Measurements from ENCODE around the gene DGUOK.

DGUOK gene

GRCh38 chr2:73952499-73953446 lies 26.1 kb downstream of the DGUOK start:
- no peak for DNase-seq

- no peak for DNase-seq
Observed at GRCh38 chr2:73956218-73956865, 29.7 kb downstream of the DGUOK start.

DNA sequence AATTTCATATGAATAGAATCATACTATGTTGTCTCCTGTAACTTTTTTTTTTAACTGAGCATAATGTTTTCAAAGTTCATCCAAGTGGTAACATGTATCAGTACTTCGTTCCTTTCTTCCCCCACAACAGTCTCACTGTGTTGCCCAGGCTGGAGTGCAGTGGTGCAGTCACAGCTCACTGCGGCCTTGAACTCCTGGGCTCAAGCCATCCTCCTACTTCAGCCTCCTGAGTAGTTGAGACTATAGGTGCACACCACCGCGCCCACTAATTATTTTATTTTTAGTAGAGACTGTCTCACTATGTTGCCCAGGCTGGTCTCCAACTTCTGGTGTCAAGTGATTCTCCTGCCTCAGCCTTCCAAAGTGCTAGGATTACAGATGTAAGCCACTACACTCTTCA lies 34.6 kb downstream of the DGUOK start:
- DNase-seq: no peak

DNA sequence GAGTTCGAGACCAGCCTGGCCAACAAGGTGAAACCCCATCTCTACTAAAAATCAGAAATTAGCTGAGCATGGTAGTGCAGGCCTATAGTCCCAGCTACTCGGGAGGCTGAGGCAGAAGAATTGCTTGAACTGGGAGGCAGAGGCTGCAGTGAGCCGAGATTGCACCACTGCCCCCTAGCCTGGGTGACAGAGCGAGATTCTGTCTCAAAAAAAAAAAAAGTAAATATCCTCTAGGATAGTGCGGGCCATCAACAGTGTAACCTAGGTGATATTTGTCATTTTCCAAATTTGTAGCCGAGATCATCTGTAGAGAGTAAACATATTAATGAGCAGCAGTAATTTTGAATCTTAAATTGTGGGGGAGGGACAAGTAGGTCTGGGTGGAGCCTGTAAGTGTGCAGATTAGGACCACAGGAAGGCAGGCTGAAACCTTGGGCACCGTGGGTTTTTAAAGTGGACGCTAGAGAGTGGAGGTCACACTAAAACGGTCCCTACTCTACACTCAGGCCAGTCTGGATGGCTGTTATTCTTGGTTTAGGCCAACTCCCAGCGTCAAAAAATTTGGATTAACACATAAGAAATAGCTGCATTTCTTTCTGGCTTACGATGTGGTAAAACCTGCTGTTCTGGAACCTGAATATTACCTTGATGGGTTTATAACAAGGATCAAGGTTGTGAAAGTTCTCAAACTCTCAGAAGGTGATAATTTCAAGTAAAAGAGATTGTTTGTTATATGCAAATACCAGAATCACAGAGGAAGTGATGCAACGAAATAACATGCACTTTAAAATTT lies 35.3 kb downstream of the DGUOK start:
- DNase-seq: no peak

- no peak for DNase-seq
Observed at GRCh38 chr2:73962798-73963197, 36.1 kb downstream of the DGUOK start.

- DNase-seq: peak; percentile 46 to 63
Observed at GRCh38 chr2:73963385-73964120, 36.9 kb downstream of the DGUOK start.

DNA sequence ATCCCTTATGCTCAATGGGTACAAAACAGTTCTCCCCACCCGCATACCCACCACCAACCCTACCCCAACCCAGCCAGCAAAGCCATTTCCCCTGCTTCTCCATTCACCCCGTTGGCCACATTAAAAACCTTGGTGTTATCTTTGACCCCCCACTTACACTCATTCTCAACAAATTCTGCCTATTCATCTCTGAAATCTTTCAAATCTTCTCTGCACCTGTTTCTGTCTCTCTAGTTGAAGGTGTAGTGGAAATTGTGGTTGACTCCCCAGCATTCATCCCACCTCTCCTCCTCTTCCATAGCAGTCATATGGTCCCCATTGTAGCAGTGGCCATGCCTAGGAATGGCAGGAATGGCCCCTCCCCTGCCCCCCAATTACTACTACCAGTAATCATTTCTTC lies 37.5 kb downstream of the DGUOK start:
- DNase-seq: peak in 1 of 2 experiments; percentile 28

DNA sequence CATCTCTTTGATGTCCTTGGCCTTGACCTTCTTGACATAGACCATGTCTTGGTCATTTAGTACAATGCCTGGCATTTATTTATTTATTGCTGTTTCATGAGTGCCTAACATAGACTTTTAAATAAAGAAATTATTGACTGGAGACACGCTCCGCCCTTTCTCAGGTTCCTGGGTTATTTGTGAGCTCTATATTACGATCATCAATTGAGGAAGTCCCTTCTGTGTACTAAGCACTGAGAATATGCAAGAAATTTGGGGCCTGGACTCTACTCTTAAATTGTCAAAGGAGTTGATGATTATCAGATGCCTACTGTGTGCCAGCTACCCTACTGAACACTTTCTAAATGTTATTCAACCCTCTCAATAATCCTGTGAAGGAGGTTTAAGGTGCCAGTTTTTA lies 38.4 kb downstream of the DGUOK start:
- no peak for DNase-seq

DNA sequence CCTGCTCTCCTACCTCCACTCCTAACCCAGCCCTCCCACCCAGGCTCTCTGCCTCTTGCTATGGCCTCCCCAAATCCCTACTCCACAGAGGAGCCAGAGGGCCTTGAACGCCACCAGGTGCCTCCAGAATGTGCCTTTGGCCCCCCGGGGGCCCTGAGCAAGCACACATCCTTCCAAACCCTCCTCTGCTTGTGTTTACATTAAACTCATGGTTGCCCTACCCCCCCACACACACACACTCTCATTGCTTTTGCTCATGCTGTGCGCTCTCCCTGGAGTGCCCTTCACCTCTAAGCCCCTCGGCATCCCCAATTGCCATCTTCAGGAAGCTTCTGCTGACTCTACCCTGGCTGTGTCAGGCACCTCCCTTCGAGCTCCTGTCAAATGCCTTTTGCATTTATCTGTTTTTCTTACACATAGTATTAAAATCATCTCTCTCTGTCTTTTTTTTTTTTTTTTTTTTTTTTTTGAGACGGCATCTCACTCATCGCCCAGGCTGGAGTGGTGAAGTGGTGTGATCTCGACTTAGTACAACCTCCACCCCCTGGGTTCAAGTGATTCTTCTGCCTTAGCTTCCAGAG lies 41.8 kb downstream of the DGUOK start:
- no peak for DNase-seq

GRCh38 chr2:73969356-73969755 lies 42.7 kb downstream of the DGUOK start:
- no peak for DNase-seq

DNA sequence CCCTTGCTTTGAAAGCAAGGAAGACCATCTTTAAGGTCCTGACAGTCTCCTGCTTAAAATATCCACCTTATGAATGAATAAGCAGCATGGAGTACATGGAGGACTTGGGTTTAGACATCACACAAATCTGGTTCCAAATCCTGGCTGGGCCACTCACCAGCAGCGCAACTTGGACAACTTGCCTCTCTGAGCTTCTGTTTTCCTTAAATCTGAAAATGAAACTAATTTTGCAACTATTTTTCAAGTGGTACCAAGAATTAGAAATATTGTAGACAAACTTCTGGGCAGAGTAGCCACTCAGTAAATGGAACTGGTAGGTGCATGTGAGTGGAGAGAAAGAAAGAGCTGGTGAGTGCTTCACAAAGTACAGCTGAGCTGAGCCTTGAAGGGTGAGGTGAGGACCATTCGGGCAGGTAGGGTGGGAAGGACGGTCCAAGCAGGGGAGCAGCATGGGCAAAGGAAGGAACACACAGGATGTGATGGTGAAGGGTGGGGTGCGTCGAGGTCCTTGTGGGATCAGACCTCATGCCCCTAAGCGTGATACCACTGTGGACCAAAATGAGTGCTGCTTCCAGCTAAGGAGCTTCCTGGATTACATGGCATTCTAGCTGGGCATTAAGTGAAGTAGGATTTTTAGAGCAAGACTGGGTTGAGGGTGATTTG lies 43.6 kb downstream of the DGUOK start:
- no peak for DNase-seq

DNA sequence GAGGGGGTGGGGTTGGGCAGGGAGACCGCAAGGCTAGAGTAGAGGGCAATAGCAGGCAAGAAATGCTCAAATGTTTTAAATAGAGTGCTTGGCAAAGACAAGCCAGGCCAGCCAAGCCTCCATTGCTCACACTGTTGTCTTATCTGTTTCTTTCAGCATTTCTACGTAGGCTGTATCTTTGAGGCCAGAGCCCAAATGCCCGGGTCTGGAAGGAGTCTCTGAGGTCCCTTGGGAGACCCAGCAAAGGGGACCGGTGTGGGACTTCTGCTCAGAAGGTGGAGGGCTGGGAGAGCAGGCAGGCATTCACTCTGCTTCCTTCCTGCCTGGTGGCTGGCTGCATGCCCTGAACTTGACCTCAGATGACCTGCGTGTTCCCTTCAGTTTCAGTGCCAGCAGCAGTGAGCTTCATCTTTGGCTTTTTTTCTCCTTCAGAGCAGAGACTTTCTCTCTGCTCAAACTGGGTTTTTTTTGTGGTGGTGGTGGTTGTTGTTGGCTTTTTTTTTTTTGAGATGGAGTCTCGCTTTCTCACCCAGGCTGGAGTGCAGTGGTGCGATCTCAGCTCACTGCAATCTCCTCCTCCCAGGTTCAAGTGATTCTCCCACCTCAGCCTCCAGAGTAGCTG lies 44.3 kb downstream of the DGUOK start:
- DNase-seq: peak; percentile 51 to 60

DNA sequence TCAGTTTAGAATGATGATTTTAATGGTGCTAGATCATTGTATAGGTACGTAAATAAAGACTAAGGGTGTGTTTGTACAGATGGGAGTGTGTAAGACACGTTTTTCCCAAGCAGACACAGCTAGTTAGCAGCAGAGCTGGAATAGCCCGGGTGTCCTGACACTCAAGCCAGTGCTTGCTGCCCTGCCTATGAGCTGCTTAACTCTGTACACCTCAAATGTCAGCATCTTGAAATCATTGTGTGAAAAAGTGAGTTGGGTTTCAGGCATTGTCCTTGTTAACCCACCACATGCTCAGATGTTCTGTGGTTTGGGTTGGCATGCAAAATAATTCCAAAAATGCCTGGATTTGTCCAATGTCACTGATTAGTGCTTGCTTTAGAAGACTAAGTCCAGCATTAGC lies 45.0 kb downstream of the DGUOK start:
- no peak for DNase-seq

DNA sequence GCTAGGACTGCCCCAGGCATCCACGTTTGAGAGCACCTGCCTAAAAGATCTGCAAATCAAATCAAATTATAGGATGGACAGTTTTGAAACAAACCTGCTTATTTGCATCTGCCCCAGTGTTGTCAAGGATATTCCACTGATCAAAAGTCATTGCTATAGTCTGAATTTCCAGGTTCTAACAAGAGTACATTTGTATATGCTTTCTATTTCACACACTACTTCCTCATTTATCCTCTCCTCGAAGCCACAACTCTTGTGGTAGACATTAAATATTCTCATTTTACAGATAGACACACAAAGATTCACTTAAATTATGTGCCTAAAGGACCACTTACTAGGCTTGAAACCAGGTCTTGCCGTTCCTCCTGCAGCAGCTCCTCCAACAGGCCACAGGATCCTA lies 46.2 kb downstream of the DGUOK start:
- DNase-seq: no peak

DNA sequence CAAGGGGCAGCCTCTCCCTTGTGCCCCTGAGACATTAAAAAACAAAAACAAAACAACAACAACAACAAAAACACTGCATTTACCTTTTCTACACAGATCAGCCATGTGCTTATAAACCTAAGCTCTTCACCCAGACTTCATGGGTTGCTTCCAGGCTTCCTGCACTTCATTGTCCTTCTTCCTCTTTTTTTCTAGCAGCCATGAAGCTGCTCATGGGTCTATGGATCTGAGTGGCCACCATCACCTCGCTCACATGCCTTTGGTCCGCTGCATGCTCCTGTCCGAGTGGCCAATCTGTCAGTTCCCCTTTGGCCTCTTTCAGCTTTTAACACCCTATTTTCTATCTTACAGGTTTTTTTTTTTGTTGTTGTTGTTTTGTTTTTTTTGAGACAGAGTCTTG lies 49.1 kb downstream of the DGUOK start:
- DNase-seq: no peak

DNA sequence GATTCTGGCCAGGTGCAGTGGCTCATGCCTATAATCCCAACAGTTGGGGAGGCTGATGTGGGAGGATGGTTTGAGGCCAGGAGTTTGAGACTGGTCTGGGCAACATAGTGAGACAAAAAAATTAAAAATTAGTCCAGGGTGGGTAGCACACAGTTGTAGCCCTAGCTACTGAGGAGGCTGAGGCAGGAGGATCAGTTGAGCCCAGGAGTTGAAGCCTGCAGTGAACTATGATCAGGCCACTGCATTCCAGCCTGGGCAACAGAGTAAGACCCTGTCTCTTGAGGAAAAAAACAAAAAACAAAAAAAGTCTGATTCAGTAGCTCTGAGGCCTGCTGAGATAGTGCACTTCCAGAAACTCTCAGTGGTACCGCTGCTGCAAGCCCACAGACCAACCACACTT lies 50.1 kb downstream of the DGUOK start:
- no peak for DNase-seq

GRCh38 chr2:73977466-73977865 lies 50.8 kb downstream of the DGUOK start:
- DNase-seq: no peak

- peak; percentile 60 to 69 for DNase-seq
Observed at GRCh38 chr2:73979021-73979420, 52.3 kb downstream of the DGUOK start.

DNA sequence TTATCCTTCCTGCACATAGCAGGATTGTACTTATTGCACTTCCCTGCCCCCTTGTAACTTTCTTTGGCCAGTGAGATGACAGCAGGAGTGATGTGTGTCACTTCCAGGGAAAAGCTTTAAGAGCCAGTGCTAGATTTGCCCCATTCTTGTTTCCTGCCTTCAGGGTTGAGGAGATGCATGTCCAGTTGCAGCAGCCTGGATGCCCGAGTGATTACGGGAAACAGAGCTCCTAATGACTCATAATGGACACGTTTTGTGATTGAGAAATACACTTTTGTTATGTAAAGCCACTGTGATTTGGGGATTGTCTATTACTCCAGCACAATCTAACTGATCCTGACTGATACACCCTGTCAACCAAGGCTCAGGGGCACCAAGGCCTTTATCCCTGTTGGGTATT lies 53.0 kb downstream of the DGUOK start:
- no peak for DNase-seq

DNA sequence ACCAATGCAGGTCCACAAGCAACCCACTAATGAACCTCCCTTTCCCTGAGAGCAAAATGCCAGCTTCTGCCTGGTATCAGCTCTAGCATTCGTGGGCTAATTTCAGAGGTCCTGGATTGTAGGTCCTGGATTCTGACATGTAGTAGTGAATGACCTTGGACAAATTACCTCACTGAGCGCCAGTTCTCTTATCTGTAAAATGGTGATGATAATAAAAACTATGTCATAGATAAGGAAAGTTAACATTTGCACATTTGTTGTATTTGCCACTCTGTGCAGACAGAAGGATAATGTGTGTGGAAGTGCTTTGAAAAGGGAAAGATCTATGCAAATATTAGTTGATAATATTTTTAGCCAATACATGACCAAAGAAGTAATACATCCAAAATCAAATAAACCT lies 53.9 kb downstream of the DGUOK start:
- no peak for DNase-seq
